Measurements from ENCODE around the gene KRT76. TPM values are rescaled to one million over a fixed set of nuclear protein-coding genes. Genes with fewer than 3 reads are reported as not detected.

Gene KRT76
- total and polyA plus RNA-seq, 10 of the 15 experiments (the other 5 are each of a cell fraction or from before 2014, with no cell fraction given) = not detected

DNA sequence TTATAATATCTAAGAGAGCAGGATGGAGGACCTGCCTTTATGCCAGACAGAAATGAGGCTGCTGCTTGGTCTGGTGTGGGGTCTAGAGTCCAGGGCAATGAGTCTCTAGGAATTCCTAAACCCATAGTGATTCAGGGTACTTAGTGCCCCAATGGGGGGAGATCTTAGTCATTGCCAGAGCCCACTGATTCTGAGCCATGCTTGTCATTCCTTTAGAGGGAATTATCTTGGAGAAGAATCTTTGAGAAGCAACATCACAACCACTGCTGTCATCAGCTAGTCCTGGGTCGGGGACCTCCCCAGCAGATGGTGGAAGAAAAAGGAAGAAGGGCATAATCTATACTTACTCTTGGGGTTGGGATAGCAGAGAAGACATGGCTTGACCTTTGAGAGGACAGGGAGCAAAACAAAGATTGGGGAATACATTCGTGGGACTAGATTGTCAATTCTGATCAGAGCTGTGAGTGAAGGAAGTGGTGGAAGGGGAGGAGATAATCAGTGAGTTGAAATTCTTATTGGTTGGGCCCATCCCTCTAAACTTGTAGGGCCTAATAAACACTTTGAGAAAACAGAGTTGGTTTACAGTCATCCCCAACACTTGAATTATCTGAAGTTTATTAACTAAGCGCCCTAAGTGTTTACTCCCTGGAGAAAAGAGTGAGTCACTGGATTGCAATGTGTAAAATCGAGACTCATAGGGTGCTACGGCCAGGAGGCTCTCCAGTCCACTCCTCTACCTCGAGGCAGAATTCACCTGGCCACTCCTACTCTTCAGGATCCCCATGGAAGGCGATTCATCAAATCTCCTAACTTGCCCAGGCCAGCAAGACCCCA is 21.7 kb upstream of the KRT76 start:
- in situ Hi-C loops (cut with MboI) (no loop called here), intact Hi-C loops (cut with micrococcal nuclease; ENCODE audit: unreplicated experiment) (no loop called here)
- H3K4me1 ChIP-seq (ENCODE audit: control insufficient read depth, insufficient read depth, low read length) = no peaks in the 10 kb centered on the region
- CTCF ChIA-PET = interaction anchor here (1.1 kb wide), 1 partner anchor 72 kb away, joined by 4 read pairs; no protein-coding TSS in a partner anchor
- H3K36me3 ChIP-seq (ENCODE audit: control insufficient read depth in 2 of 2, insufficient read depth in 2 of 2, low read length in 1 of 2) = no peaks in the 10 kb centered on the region
- ATAC-seq (no peak), FAIRE-seq (no peak), DNase-seq (ENCODE audit: low read depth, low spot score) (no peak)
- no TSS peak for BruUV-seq (replicated peaks)
- WGBS (ENCODE audit: insufficient coverage, insufficient replicate concordance, low lambda C conversion rate, missing lambda C conversion rate) = 4% methylated on average over 7 of the region's 7 CpGs
- no peak overlapping the region for H3K27ac ChIP-seq (ENCODE audit: control insufficient read depth, insufficient read depth)
- no peak overlapping the region for H3K4me2 ChIP-seq (ENCODE audit: control insufficient read depth, insufficient read depth)
- SMC1A ChIA-PET (ENCODE audit: uncharacterized antibody, unreplicated experiment) = no interaction called here
- no peaks in the 10 kb centered on the region for H3K9me3 ChIP-seq (replicated peaks; ENCODE audit: control insufficient read depth, insufficient read depth, low read length)
- H4K20me1 ChIP-seq (ENCODE audit: control insufficient read depth, insufficient read depth) = no peaks in the 10 kb centered on the region
- no peaks in the 10 kb centered on the region for H3K79me2 ChIP-seq (ENCODE audit: control insufficient read depth, insufficient read depth, low read length)
- H3K4me3 ChIP-seq = no peak overlapping the region
- no peak overlapping the region for H2AFZ ChIP-seq (ENCODE audit: control insufficient read depth, low read depth, low read length)
- no peak overlapping the region for H3K9ac ChIP-seq (ENCODE audit: control insufficient read depth, insufficient read depth, low read length)
- peaks cover 0 to 2% of the 10 kb centered on the region in 2 experiments; a peak in 2 of 4 replicates for H3K27me3 ChIP-seq (replicated peaks in 1 of 2; ENCODE audit: control insufficient read depth in 2 of 2, insufficient read depth in 2 of 2, low read length in 1 of 2)
- RAD21 ChIA-PET (ENCODE audit: unreplicated experiment) = no interaction called here
- POLR2A ChIA-PET = no interaction called here
- TF ChIP-seq JUND (IDR thresholded peaks at IDR 0.05; ENCODE audit: low read depth, low read length) = no peak
- no peak for TF ChIP-seq MXI1 (IDR thresholded peaks at IDR 0.05; ENCODE audit: low read depth, low read length)
- TF ChIP-seq SIN3A (IDR thresholded peaks at IDR 0.05; ENCODE audit: low read depth, low read length) = no peak
- TF ChIP-seq SREBF1 (IDR thresholded peaks at IDR 0.05; ENCODE audit: low read length) = no peak
- no peak for TF ChIP-seq RELA (IDR thresholded peaks at IDR 0.05; ENCODE audit: borderline replicate concordance, partially characterized antibody)
- no peak for TF ChIP-seq GATAD2B (conservative IDR thresholded peaks at IDR 0.05; ENCODE audit: low read depth)
- no peak for TF ChIP-seq CBX3 (IDR thresholded peaks at IDR 0.05; ENCODE audit: borderline replicate concordance, low read depth)
- TF ChIP-seq HCFC1 (IDR thresholded peaks at IDR 0.05; ENCODE audit: low read length) = no peak
- TF ChIP-seq, protein P1, sequence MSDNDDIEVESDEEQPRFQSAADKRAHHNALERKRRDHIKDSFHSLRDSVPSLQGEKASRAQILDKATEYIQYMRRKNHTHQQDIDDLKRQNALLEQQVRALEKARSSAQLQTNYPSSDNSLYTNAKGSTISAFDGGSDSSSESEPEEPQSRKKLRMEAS (IDR thresholded peaks at IDR 0.05; ENCODE audit: low read depth, low read length) = no peak
- TF ChIP-seq, protein P2, sequence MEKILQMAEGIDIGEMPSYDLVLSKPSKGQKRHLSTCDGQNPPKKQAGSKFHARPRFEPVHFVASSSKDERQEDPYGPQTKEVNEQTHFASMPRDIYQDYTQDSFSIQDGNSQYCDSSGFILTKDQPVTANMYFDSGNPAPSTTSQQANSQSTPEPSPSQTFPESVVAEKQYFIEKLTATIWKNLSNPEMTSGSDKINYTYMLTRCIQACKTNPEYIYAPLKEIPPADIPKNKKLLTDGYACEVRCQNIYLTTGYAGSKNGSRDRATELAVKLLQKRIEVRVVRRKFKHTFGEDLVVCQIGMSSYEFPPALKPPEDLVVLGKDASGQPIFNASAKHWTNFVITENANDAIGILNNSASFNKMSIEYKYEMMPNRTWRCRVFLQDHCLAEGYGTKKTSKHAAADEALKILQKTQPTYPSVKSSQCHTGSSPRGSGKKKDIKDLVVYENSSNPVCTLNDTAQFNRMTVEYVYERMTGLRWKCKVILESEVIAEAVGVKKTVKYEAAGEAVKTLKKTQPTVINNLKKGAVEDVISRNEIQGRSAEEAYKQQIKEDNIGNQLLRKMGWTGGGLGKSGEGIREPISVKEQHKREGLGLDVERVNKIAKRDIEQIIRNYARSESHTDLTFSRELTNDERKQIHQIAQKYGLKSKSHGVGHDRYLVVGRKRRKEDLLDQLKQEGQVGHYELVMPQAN (conservative IDR thresholded peaks at IDR 0.05) = no peak

Measured in GM12878 (cell line).